AG04449 (cell line): ENCODE measurements around the gene STXBP3.

Experiments
- CTCF ChIA-PET: fragments of 350-600 bp; formaldehyde crosslinking; extraction: SDS; loops from one replicate; lab custom pipeline; 2021; ENCODE audit warnings: antibody characterized with exemption; lab: Yijun Ruan, JAX
- POLR2A ChIA-PET: fragments of 400-600, 350-600 bp; formaldehyde crosslinking; extraction: SDS; loops from one replicate; lab custom pipeline; 2020; ENCODE audit warnings: antibody characterized with exemption, inconsistent platforms; lab: Yijun Ruan, JAX
- DNase-seq: peaks from one replicate; pipeline ENCODE4 v3.0.0-alpha.2; 2010; ENCODE audit warnings: low read depth, low spot score
- H3K4me3 ChIP-seq: 2 replicates; pipeline ENCODE4 v1.5.1; 2011; ENCODE audit warnings: low read depth, mild to moderate bottlenecking, control low read depth, low read length
- CTCF ChIP-seq: IDR thresholded peaks from one replicate; pipeline ENCODE4 v1.5.1; 2011; ENCODE audit warnings: mild to moderate bottlenecking, moderate library complexity, low read length, control low read depth, inconsistent platforms; ENCODE audit not compliant: insufficient read depth; ENCODE audit errors: missing control alignments

Gene STXBP3

GRCh38 chr1:108785880-108786279 lies 39.4 kb downstream of the STXBP3 start:
- ChIA-PET POLR2A (no interaction called here), CTCF (no interaction called here)
- no peak for TF ChIP-seq CTCF
- no peak for DNase-seq
- H3K4me3 ChIP-seq = no peak overlapping the region

- ChIA-PET CTCF (interaction anchor here (0.8 to 1.3 kb wide), 2 partner anchors 36 to 107 kb away, joined by 3 read pairs; no protein-coding TSS in a partner anchor), POLR2A (no interaction called here)
- no peak for TF ChIP-seq CTCF
Measured at GRCh38 chr1:108791790-108792189, 45.3 kb downstream of the STXBP3 start.

GRCh38 chr1:108792420-108792819 lies 45.9 kb downstream of the STXBP3 start:
- ChIA-PET POLR2A (no interaction called here), CTCF (interaction anchor here (0.8 kb wide), 1 partner anchor 36 kb away, joined by 3 read pairs; no protein-coding TSS in a partner anchor)
- no peak for DNase-seq
- no peak overlapping the region for H3K4me3 ChIP-seq
- no peak for TF ChIP-seq CTCF

More at GRCh38 chr1:108791790-108792189, 45.3 kb downstream of the STXBP3 start:
- no peak for DNase-seq
- no peak overlapping the region for H3K4me3 ChIP-seq

- POLR2A ChIA-PET = no interaction called here
Measured at GRCh38 chr1:108799001-108799400, 52.5 kb downstream of the STXBP3 start.

GRCh38 chr1:108801101-108801500 lies 54.6 kb downstream of the STXBP3 start:
- ChIA-PET CTCF (interaction anchor here (1.6 kb wide), 1 partner anchor 97 kb away, joined by 10 read pairs; no protein-coding TSS in a partner anchor), POLR2A (no interaction called here)
- H3K4me3 ChIP-seq = no peak overlapping the region
- no peak for TF ChIP-seq CTCF
- no peak for DNase-seq

More at GRCh38 chr1:108799001-108799400, 52.5 kb downstream of the STXBP3 start:
- CTCF ChIA-PET = no interaction called here
- H3K4me3 ChIP-seq = no peak overlapping the region
- no peak for DNase-seq
- TF ChIP-seq CTCF = no peak

GRCh38 chr1:108803548-108803947 lies 57.1 kb downstream of the STXBP3 start:
- DNase-seq = no peak
- H3K4me3 ChIP-seq = no peak overlapping the region
- POLR2A ChIA-PET = no interaction called here
- CTCF ChIA-PET = interaction anchor here (2.0 to 3.2 kb wide), 2 partner anchors 23 to 94 kb away, joined by 5 to 15 read pairs; no protein-coding TSS in a partner anchor
- no peak for TF ChIP-seq CTCF
